HEK293 (cell line): ENCODE measurements around the gene ACVR1.

Experiments
- CTCF ChIA-PET: fragments of 350-600 bp; formaldehyde crosslinking; extraction: SDS; loops from one replicate; lab custom pipeline; 2021; ENCODE audit warnings: antibody characterized with exemption; lab: Yijun Ruan, JAX
- POLR2A ChIA-PET: fragments of 300-600 bp; formaldehyde crosslinking; extraction: SDS; loops from one replicate; lab custom pipeline; 2020; ENCODE audit warnings: antibody characterized with exemption, inconsistent platforms; lab: Yijun Ruan, JAX
- H3K27ac ChIP-seq: fragments of 200-500 bp; sonication (Bioruptor generic); 2 replicates; pipeline ENCODE4 v1.5.1; 2014; ENCODE audit warnings: low read depth, low read length, control low read depth, inconsistent platforms; ENCODE audit errors: extremely low read depth
- H3K36me3 ChIP-seq, 2 experiments: fragments of 200-500 bp in 1 of 2; sonication (Bioruptor generic) in 1 of 2; 1 replicate in 1 of 2; 2 replicates in 1 of 2; pipeline ENCODE4 v1.5.1; 2014 to 2017; ENCODE audit warnings: inconsistent platforms in 2 of 2, low read length in 2 of 2; ENCODE audit not compliant: control insufficient read depth in 2 of 2, insufficient read depth in 1 of 2
- H3K4me1 ChIP-seq: fragments of 200-500 bp; sonication (Bioruptor generic); 2 replicates; pipeline ENCODE4 v1.5.1; 2014; ENCODE audit warnings: mild to moderate bottlenecking, low read length, inconsistent platforms; ENCODE audit not compliant: control insufficient read depth, insufficient read depth
- H3K4me3 ChIP-seq: 2 replicates; pipeline ENCODE4 v1.5.1; 2011; ENCODE audit warnings: low read depth, mild to moderate bottlenecking, control low read depth, low read length, moderate library complexity
- H3K9me3 ChIP-seq: fragments of 200-500 bp; sonication (Bioruptor generic); 2 replicates; pipeline ENCODE4 v1.5.1; 2014; ENCODE audit warnings: low read depth, low read length, inconsistent platforms; ENCODE audit not compliant: control insufficient read depth, insufficient read depth
- GLI2 ChIP-seq: fragments of 450-650 bp; formaldehyde crosslinking; IDR thresholded peaks from 2 replicates; pipeline ENCODE4; 2017; ENCODE audit warnings: missing biosample characterization, missing genetic modification characterization, low read depth, borderline replicate concordance
- SP7 ChIP-seq: fragments of 450-650 bp; formaldehyde crosslinking; IDR thresholded peaks from 2 replicates; pipeline ENCODE4 v1.5.1; 2016; ENCODE audit warnings: missing biosample characterization, missing genetic modification characterization
- TCF7L2 ChIP-seq: IDR thresholded peaks from 2 replicates; pipeline ENCODE4 v1.6.1; 2011; ENCODE audit warnings: low read depth, mild to moderate bottlenecking, inconsistent platforms, low read length, moderate library complexity, borderline replicate concordance
- ZBTB8A ChIP-seq: fragments of 450-650 bp; formaldehyde crosslinking; IDR thresholded peaks from 2 replicates; pipeline ENCODE4 v1.5.1; 2016; ENCODE audit warnings: missing biosample characterization, missing genetic modification characterization
- ZFP37 ChIP-seq: fragments of 450-650 bp; formaldehyde crosslinking; IDR thresholded peaks from 2 replicates; pipeline ENCODE4 v1.5.1; 2016; ENCODE audit warnings: missing biosample characterization, missing genetic modification characterization
- ZIC2 ChIP-seq: fragments of 450-650 bp; formaldehyde crosslinking; IDR thresholded peaks from 2 replicates; pipeline ENCODE4 v1.5.1; 2016; ENCODE audit warnings: missing biosample characterization, missing genetic modification characterization
- ZNF121 ChIP-seq: fragments of 450-650 bp; formaldehyde crosslinking; IDR thresholded peaks from 2 replicates; pipeline ENCODE4 v1.5.1; 2016; ENCODE audit warnings: missing biosample characterization, missing genetic modification characterization
- ZNF239 ChIP-seq: fragments of 450-650 bp; formaldehyde crosslinking; IDR thresholded peaks from 2 replicates; pipeline ENCODE4 v1.5.1; 2016; ENCODE audit warnings: missing biosample characterization, missing genetic modification characterization
- ZNF302 ChIP-seq: fragments of 450-650 bp; formaldehyde crosslinking; IDR thresholded peaks from 2 replicates; pipeline ENCODE4 v1.5.1; 2016; ENCODE audit warnings: missing biosample characterization, missing genetic modification characterization, low read depth
- ZNF311 ChIP-seq: fragments of 450-650 bp; formaldehyde crosslinking; IDR thresholded peaks from 2 replicates; pipeline ENCODE4 v1.5.1; 2017; ENCODE audit warnings: missing biosample characterization, missing genetic modification characterization, borderline replicate concordance
- ZNF433 ChIP-seq: fragments of 450-650 bp; formaldehyde crosslinking; IDR thresholded peaks from 2 replicates; pipeline ENCODE4 v1.5.1; 2016; ENCODE audit warnings: missing biosample characterization, missing genetic modification characterization, low read depth
- ZNF473 ChIP-seq: fragments of 450-650 bp; formaldehyde crosslinking; IDR thresholded peaks from 2 replicates; pipeline ENCODE4 v1.5.1; 2017; ENCODE audit warnings: missing biosample characterization, missing genetic modification characterization
- ZNF514 ChIP-seq: fragments of 450-650 bp; formaldehyde crosslinking; IDR thresholded peaks from 2 replicates; pipeline ENCODE4 v1.5.1; 2016; ENCODE audit warnings: missing biosample characterization, missing genetic modification characterization
- ZNF529 ChIP-seq: fragments of 450-650 bp; formaldehyde crosslinking; IDR thresholded peaks from 2 replicates; pipeline ENCODE4 v1.5.1; 2017; ENCODE audit warnings: missing genetic modification characterization, missing biosample characterization; ENCODE audit not compliant: insufficient replicate concordance
- ZNF621 ChIP-seq: fragments of 450-650 bp; formaldehyde crosslinking; IDR thresholded peaks from 2 replicates; pipeline ENCODE4 v1.5.1; 2017; ENCODE audit warnings: missing biosample characterization, missing genetic modification characterization
- ZNF701 ChIP-seq: fragments of 450-650 bp; formaldehyde crosslinking; IDR thresholded peaks from 2 replicates; pipeline ENCODE4 v1.5.1; 2016; ENCODE audit warnings: missing biosample characterization, missing genetic modification characterization
- ZNF768 ChIP-seq: fragments of 450-650 bp; formaldehyde crosslinking; IDR thresholded peaks from 2 replicates; pipeline ENCODE4 v1.5.1; 2018; ENCODE audit warnings: missing biosample characterization, mild to moderate bottlenecking, missing genetic modification characterization
- ZNF776 ChIP-seq: fragments of 450-650 bp; formaldehyde crosslinking; IDR thresholded peaks from 2 replicates; pipeline ENCODE4 v1.5.0; 2017; ENCODE audit warnings: missing biosample characterization, missing genetic modification characterization, borderline replicate concordance
- TF ChIP-seq, protein P1 (sequence below): sonication (generic); formaldehyde crosslinking; IDR thresholded peaks from 2 replicates; pipeline ENCODE4 v1.8.1; 2022; ENCODE audit warnings: mild to moderate bottlenecking, moderate library complexity, missing genetic modification reagents
- TF ChIP-seq, protein P2 (sequence below): fragments of 450-650 bp; formaldehyde crosslinking; IDR thresholded peaks from 2 replicates; pipeline ENCODE4 v1.5.1; 2016; ENCODE audit warnings: missing biosample characterization, missing genetic modification characterization
- TF ChIP-seq, protein P3 (sequence below): fragments of 450-650 bp; formaldehyde crosslinking; optimal IDR thresholded peaks from 2 replicates; pipeline ENCODE3; 2016; ENCODE audit warnings: missing biosample characterization, mild to moderate bottlenecking, missing genetic modification characterization
- TF ChIP-seq, protein P4 (sequence below): fragments of 450-650 bp; formaldehyde crosslinking; IDR thresholded peaks from 2 replicates; pipeline ENCODE4 v1.5.1; 2017; ENCODE audit warnings: missing biosample characterization, missing genetic modification characterization

Gene ACVR1

GRCh38 chr2:157785200-157785599 lies 90.9 kb downstream of the ACVR1 start (continued):
- TF ChIP-seq SP7: no peak
- TF ChIP-seq, protein P1, sequence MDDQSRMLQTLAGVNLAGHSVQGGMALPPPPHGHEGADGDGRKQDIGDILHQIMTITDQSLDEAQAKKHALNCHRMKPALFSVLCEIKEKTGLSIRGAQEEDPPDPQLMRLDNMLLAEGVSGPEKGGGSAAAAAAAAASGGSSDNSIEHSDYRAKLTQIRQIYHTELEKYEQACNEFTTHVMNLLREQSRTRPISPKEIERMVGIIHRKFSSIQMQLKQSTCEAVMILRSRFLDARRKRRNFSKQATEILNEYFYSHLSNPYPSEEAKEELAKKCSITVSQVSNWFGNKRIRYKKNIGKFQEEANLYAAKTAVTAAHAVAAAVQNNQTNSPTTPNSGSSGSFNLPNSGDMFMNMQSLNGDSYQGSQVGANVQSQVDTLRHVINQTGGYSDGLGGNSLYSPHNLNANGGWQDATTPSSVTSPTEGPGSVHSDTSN (CRISPR knock-in tag): no peak
- no peak for TF ChIP-seq ZNF239 (tag by site-specific recombination)
- TF ChIP-seq ZNF473 (tag by site-specific recombination): no peak
- no peak for TF ChIP-seq ZBTB8A (tag by site-specific recombination)
- no peak for TF ChIP-seq ZNF121 (tag by site-specific recombination)
- no peak for TF ChIP-seq ZNF529
- TF ChIP-seq ZNF302 (tag by site-specific recombination): no peak
- TF ChIP-seq, protein P2, sequence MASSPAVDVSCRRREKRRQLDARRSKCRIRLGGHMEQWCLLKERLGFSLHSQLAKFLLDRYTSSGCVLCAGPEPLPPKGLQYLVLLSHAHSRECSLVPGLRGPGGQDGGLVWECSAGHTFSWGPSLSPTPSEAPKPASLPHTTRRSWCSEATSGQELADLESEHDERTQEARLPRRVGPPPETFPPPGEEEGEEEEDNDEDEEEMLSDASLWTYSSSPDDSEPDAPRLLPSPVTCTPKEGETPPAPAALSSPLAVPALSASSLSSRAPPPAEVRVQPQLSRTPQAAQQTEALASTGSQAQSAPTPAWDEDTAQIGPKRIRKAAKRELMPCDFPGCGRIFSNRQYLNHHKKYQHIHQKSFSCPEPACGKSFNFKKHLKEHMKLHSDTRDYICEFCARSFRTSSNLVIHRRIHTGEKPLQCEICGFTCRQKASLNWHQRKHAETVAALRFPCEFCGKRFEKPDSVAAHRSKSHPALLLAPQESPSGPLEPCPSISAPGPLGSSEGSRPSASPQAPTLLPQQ (tag by site-specific recombination): no peak
- TF ChIP-seq, protein P3, sequence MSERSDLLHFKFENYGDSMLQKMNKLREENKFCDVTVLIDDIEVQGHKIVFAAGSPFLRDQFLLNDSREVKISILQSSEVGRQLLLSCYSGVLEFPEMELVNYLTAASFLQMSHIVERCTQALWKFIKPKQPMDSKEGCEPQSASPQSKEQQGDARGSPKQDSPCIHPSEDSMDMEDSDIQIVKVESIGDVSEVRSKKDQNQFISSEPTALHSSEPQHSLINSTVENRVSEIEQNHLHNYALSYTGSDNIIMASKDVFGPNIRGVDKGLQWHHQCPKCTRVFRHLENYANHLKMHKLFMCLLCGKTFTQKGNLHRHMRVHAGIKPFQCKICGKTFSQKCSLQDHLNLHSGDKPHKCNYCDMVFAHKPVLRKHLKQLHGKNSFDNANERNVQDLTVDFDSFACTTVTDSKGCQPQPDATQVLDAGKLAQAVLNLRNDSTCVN (tag by site-specific recombination): no peak
- TF ChIP-seq ZIC2 (tag by site-specific recombination): no peak
- TF ChIP-seq ZNF433 (tag by site-specific recombination): no peak

- no peak for TF ChIP-seq ZNF621 (tag by site-specific recombination)
- TF ChIP-seq TCF7L2: no peak
- TF ChIP-seq ZNF776 (tag by site-specific recombination): no peak
- TF ChIP-seq, protein P4, sequence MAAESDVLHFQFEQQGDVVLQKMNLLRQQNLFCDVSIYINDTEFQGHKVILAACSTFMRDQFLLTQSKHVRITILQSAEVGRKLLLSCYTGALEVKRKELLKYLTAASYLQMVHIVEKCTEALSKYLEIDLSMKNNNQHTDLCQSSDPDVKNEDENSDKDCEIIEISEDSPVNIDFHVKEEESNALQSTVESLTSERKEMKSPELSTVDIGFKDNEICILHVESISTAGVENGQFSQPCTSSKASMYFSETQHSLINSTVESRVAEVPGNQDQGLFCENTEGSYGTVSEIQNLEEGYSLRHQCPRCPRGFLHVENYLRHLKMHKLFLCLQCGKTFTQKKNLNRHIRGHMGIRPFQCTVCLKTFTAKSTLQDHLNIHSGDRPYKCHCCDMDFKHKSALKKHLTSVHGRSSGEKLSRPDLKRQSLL (tag by site-specific recombination): no peak
- no peak for TF ChIP-seq GLI2 (tag by site-specific recombination)
- TF ChIP-seq, protein P1 (CRISPR knock-in tag): no peak
- no peak for TF ChIP-seq ZNF701 (tag by site-specific recombination)
- no peak for TF ChIP-seq ZFP37 (tag by site-specific recombination)
- no peak for TF ChIP-seq ZNF514 (tag by site-specific recombination)
- no peak for TF ChIP-seq ZNF311 (tag by site-specific recombination)
- no peak for TF ChIP-seq ZNF768 (tag by site-specific recombination)
- H3K4me3 ChIP-seq: no peak overlapping the region
- H3K4me1 ChIP-seq: peaks cover 13% of the 10 kb centered on the region
- no peak overlapping the region for H3K27ac ChIP-seq
- no peaks in the 10 kb centered on the region for H3K9me3 ChIP-seq
- H3K36me3 ChIP-seq: peaks cover 0 to 2% of the 10 kb centered on the region in 2 experiments; a peak in 1 of 3 replicates
- CTCF ChIA-PET: interaction anchor here (0.6 to 1.5 kb wide), 2 partner anchors 55 to 93 kb away, joined by 3 read pairs; no protein-coding TSS in a partner anchor
- POLR2A ChIA-PET: no interaction called here
These were observed 91.3 kb downstream of the ACVR1 start for GRCh38 chr2:157784823-157785175.
